MM.1S (cell line): ENCODE results near the gene CHCHD6.

Source experiments
- DNase-seq: peaks from one replicate; pipeline ENCODE4 v3.0.0-alpha.2; 2015
- H2AFZ ChIP-seq: fragments of 300-600 bp; sonication (generic); 2 replicates; pipeline ENCODE4 v1.6.0; 2016; ENCODE audit warnings: antibody characterized with exemption, low read length
- H3F3A ChIP-seq: fragments of 300-600 bp; sonication (generic); 2 replicates; pipeline ENCODE4 v1.6.1; 2016; ENCODE audit warnings: mild to moderate bottlenecking, antibody characterized with exemption, low read length, moderate library complexity, mixed read lengths; ENCODE audit not compliant: insufficient read depth
- H3K27ac ChIP-seq: fragments of 300-600 bp; sonication (generic); 2 replicates; pipeline ENCODE4 v1.5.1; 2016; ENCODE audit warnings: mild to moderate bottlenecking, low read length
- H3K27me3 ChIP-seq: fragments of 300-600 bp; sonication (generic); replicated peaks from 2 replicates; pipeline ENCODE4 v1.6.0; 2016; ENCODE audit warnings: low read length; ENCODE audit not compliant: insufficient read depth
- H3K36me3 ChIP-seq: fragments of 300-600 bp; sonication (generic); replicated peaks from 2 replicates; pipeline ENCODE4 v1.6.1; 2016; ENCODE audit warnings: mild to moderate bottlenecking, low read length, mixed read lengths; ENCODE audit not compliant: insufficient read depth
- H3K4me1 ChIP-seq: fragments of 300-600 bp; sonication (generic); 2 replicates; pipeline ENCODE4 v1.6.1; 2016; ENCODE audit warnings: low read length, mixed read lengths
- H3K4me2 ChIP-seq: fragments of 300-600 bp; sonication (generic); 2 replicates; pipeline ENCODE4 v1.6.0; 2016; ENCODE audit warnings: low read depth, low read length
- H3K4me3 ChIP-seq: fragments of 300-600 bp; sonication (generic); 2 replicates; pipeline ENCODE4 v1.5.1; 2016; ENCODE audit warnings: low read length, mixed read lengths
- H3K79me2 ChIP-seq: fragments of 300-600 bp; sonication (generic); 2 replicates; pipeline ENCODE4 v1.6.1; 2016; ENCODE audit warnings: mixed run types, low read length, mixed read lengths
- H3K9ac ChIP-seq: fragments of 300-600 bp; sonication (generic); 2 replicates; pipeline ENCODE4 v1.6.1; 2016; ENCODE audit warnings: low read length, mixed read lengths
- H3K9me2 ChIP-seq: fragments of 300-600 bp; sonication (generic); replicated peaks from 2 replicates; pipeline ENCODE4 v1.6.1; 2016; ENCODE audit warnings: mild to moderate bottlenecking, low read length, mixed read lengths; ENCODE audit not compliant: insufficient read depth
- H3K9me3 ChIP-seq: fragments of 300-600 bp; sonication (generic); replicated peaks from 2 replicates; pipeline ENCODE4 v1.6.1; 2016; ENCODE audit warnings: mild to moderate bottlenecking, low read length, mixed read lengths; ENCODE audit not compliant: insufficient read depth
- H4K20me1 ChIP-seq: fragments of 300-600 bp; sonication (generic); 2 replicates; pipeline ENCODE4 v1.6.1; 2016; ENCODE audit warnings: mild to moderate bottlenecking, low read length, moderate library complexity, mixed read lengths; ENCODE audit not compliant: insufficient read depth
- CTCF ChIP-seq: fragments of 300-600 bp; sonication (generic); IDR thresholded peaks from 2 replicates; pipeline ENCODE4 v1.5.1; 2016; ENCODE audit warnings: antibody characterized with exemption, low read length, mixed read lengths
- EZH2 ChIP-seq: fragments of 300-600 bp; sonication (generic); optimal IDR thresholded peaks from 2 replicates; pipeline ENCODE3; 2017; ENCODE audit warnings: low read depth, mild to moderate bottlenecking, antibody characterized with exemption, low read length, mixed read lengths
- EZH2phosphoT487 ChIP-seq: fragments of 300-600 bp; sonication (generic); IDR thresholded peaks from 2 replicates; pipeline ENCODE4 v1.6.1; 2018; ENCODE audit warnings: antibody characterized with exemption, low read length

The CHCHD6 gene

DNA sequence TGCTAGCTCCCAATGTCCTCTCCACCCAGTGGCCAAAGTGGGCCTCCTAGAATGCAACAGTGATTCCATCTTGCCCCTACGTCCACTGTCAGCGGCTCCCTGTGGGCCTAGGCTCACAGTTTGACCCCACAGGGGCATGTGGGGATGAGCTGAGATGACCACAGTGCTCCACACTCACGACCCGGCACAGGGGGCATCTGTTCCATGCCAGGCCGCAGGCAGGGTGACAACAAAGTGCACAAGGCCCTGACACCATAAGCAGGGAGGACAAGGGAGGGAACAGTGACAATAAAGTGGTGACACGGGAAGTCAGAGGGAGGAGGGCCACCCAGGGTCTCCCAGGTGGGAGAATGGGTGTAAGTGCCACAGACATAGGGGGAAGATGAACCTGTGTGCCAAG, 273.8 kb downstream of the CHCHD6 start:
- Histone ChIP-seq H2AFZ (no peak overlapping the region), H3K36me3 (no peaks in the 10 kb centered on the region), H3K9me2 (no peaks in the 10 kb centered on the region), H3K9ac (no peak overlapping the region), H3K4me1 (no peaks in the 10 kb centered on the region; the same call in 1 of the 2 replicates), H3K27me3 (no peaks in the 10 kb centered on the region), H3K4me2 (no peak overlapping the region), H3K9me3 (no peaks in the 10 kb centered on the region), H3K79me2 (no peaks in the 10 kb centered on the region), H3K27ac (no peak overlapping the region), H3K4me3 (no peak overlapping the region), H4K20me1 (no peaks in the 10 kb centered on the region), H3F3A (no peaks in the 10 kb centered on the region)
- TF ChIP-seq CTCF (no peak), EZH2phosphoT487 (no peak), EZH2 (no peak)
- no peak for DNase-seq

- no peaks in the 10 kb centered on the region for H3K27me3 ChIP-seq
- no peaks in the 10 kb centered on the region for H3K9me2 ChIP-seq
- DNase-seq: no peak
- no peaks in the 10 kb centered on the region for H3K79me2 ChIP-seq
- no peaks in the 10 kb centered on the region for H3K36me3 ChIP-seq
- TF ChIP-seq CTCF (no peak), EZH2 (no peak), EZH2phosphoT487 (no peak)
- H3K4me2 ChIP-seq: no peak overlapping the region
- H4K20me1 ChIP-seq: no peaks in the 10 kb centered on the region
- no peak overlapping the region for H3K27ac ChIP-seq
- no peaks in the 10 kb centered on the region for H3F3A ChIP-seq
- no peak overlapping the region for H2AFZ ChIP-seq
- H3K9me3 ChIP-seq: no peaks in the 10 kb centered on the region
- H3K9ac ChIP-seq: no peak overlapping the region
- H3K4me1 ChIP-seq: no peaks in the 10 kb centered on the region; the same call in 1 of the 2 replicates
- H3K4me3 ChIP-seq: no peak overlapping the region
Measured at GRCh38 chr3:126978291-126978690, 274.3 kb downstream of the CHCHD6 start.

DNA sequence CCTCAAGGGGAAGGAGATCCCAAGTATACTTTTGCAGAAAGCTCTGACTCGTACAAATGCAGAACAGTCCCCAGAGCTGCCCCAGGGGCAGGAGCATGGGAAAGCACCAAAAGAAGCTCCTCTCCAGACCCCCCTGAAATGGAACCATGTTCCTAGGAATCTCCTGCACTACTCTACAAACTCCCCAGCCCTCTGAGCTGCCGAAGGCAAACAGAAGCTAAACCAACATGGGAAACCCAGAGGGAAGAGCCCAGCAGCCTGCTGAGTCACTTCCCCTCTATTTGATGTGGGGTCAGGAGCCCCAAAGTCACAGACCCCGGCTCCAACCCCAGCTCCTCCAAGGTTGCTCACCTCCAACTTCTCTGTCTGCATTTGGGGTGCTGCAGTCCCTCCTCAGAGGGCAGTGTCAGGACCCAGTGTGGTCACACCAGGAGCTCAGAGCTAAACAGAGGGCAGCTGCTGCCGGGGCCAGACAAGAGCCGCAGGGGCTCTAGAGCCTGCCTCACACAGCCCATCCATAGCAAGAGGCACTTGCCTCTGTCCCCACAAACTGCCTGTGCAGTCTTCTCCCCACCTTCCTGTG, 275.1 kb downstream of the CHCHD6 start:
- no peaks in the 10 kb centered on the region for H3K9me2 ChIP-seq
- no peaks in the 10 kb centered on the region; the same call in 1 of the 2 replicates for H3K4me1 ChIP-seq
- no peak for DNase-seq
- H3F3A ChIP-seq: no peaks in the 10 kb centered on the region
- no peak overlapping the region for H3K4me2 ChIP-seq
- H3K4me3 ChIP-seq: no peak overlapping the region
- H3K27ac ChIP-seq: no peak overlapping the region
- H2AFZ ChIP-seq: no peak overlapping the region
- no peak for TF ChIP-seq CTCF
- TF ChIP-seq EZH2phosphoT487: no peak
- TF ChIP-seq EZH2: no peak
- no peaks in the 10 kb centered on the region for H3K36me3 ChIP-seq
- H3K9me3 ChIP-seq: no peaks in the 10 kb centered on the region
- no peaks in the 10 kb centered on the region for H4K20me1 ChIP-seq
- H3K79me2 ChIP-seq: peaks cover 5% of the 10 kb centered on the region
- H3K9ac ChIP-seq: no peak overlapping the region
- H3K27me3 ChIP-seq: no peaks in the 10 kb centered on the region
